HG03064 (cell line): Measurements from ENCODE around the gene VPS35L.
"Not testable (repeated sequence)": the region's sequence is repeated elsewhere in the genome, so short reads cannot be mapped to it uniquely, and the experiment has no call there.

Experiments used
- ATAC-seq: cut with Tn5 transposase; IDR thresholded peaks from one replicate; pipeline ENCODE4 v1.9.1; 2021; ENCODE audit warnings: low read depth; ENCODE audit not compliant: unreplicated experiment

Gene VPS35L

DNA sequence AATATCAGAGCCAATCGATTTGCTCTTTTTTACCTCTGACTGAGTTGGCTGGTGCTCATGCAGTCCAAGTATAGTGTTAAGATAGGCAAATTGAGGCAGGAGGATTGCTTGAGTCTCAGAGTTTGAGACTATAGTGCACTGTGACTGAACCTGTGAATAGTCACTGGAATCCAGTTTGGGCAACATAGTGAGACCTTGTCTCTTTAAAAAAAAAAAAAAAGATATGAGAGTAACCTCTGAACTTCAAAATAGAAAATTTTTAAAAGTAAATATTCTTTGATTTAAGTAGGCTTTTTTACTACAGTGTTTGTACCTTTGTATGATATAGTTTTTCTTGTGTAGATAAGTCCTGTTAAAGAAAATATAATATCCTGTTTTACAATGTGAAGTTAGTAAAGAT is 28.3 kb upstream of the VPS35L start:
- ATAC-seq = no peak

DNA sequence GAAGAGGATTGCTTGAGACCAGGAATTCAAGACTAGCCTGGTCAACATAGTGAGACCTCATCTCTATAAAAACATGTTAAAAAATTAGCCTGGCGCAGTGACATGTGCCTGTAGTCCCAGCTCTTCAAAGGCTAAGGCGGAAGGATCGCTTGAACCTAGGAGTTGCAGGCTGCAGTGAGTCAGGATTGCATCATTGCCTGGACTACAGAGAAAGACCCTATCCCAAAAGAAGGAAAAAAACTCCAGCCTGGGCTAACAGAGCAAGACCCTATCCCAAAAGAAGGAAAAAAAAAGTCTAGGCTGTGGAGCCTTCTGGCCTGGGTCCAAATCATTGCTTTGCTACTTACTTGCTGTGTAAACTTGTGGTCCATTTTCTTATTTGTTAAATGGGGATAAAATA is 26.8 kb upstream of the VPS35L start:
- ATAC-seq = no peak

DNA sequence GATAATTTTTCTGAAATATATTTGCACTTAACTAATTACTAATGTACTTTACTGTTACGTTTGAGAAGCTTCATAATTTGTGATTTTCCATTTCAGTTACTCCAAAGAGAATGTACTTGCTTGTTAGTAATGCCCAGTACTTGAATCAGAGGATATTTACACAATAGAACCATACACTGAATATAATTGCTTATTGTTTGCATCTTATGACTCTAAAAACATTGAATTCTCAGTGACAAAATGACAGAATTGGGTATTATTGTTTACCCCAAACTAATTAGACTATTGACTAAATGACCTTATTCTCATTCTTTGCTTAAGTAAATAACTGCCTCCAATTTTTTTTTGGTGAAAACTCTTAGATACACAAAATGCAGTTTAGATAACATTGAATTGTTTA is 22.9 kb upstream of the VPS35L start:
- no peak for ATAC-seq

DNA sequence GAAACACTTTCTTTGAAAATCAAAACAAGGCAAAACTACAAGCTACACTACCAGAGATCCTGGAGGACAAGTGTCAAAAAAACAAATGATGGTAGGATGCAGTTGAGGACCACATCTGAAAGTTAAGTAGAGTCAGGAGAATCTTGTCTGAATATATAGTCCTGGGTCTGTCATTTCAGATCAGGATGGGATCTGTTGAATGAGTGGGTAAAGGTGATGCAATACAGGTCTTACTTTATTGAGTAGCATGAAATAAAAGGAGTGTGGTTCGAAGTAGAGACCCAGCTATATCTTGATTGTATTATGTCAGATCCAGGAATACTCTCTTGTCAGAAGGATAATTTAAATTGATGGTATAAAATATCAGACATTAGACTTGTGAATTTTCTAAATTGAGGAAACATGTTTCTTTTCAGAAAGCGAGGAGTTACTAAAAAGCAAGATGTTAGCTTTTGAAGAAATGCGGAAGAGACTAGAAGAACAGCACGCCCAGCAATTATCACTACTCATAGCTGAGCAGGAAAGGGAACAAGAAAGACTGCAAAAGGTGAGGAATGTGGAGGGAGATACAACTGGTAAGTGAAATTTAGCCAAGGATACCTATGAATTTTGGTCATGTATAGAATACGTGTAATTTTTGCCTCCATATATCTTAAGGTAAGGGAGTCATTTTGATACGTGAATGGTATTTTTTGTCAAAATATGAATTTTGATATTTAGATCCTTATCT is 15.1 kb upstream of the VPS35L start:
- ATAC-seq = no peak

DNA sequence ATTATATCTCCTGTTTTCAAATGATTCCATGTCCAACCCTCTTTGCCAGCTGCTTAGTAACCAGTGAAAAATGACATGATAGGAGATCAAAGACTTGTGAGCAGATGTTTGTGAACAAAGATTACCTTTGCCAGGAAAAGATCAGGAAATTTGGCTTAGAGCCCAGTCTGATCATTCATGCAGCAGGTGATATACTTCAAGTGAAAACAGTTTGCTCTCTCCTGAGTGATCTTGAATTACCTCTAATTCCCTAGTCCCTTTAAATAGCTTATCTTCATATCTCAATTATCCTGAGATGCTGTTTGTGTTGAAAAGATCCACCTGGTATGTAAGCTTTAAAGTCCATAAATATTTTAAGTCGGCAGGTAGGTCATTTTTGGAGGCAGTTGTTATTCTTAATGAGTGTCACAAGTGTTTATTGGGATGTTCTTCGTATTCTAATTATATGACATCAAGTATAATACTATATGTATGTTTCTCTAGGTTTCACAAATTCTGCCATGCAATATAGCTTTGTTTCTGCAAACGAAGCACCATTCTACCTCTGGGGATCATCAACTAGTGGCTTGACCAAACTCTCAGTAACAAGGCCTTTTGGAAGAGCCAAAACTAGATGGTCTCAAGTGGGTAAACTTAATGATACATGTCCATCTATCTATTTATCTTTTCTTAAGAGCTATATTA is 13.2 kb upstream of the VPS35L start:
- ATAC-seq = no peak

DNA sequence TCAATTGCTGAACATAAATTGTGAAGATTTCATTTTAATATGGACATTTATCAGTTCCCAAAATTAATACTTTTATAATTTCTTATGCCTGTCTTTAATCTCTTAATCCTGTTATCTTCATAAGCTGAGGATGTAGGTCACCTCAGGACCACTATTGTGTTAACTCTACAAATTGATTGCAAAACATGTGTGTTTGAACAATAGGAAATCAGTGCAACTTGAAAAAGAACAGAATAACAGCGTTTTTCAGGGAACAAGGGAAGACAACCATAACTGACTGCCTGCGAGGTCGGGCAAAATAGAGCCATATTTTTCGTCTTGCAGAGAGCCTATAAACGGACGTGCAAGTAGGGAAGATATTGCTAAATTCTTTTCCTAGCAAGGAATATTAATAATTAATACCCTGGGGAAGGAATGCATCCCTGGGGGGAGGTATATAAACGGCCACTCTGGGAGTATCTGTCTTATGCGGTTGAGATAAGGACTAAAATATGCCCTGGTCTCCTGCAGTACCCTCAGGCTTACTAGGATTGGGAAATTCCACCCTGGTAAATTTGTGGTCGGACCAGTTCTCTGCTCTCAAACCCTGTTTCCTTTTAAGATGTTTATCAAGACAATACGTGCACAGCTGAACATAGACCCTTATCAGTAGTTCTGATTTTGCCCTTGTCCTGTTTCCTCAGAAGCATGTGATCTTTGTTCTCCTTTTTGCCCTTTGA is 12.1 kb upstream of the VPS35L start:
- not testable (repeated sequence) for ATAC-seq

DNA sequence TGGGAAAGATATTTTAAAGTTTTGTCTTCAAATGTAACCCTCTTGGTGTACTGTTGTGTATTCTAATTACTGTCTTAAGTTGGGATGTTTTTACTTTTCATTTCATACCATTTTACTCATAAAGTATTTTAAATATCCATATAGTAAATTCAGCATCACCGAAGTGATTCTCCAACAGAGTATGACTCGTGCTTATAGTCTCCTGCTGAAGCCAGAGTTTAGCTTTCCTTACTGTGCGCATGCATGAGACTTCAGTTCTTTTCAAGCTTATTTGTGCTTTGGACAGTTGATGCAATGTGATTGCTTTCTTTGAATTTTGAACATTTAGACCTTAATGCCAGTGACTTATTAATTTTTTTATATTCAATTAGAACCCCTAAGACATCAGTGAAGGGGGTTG is 7.4 kb upstream of the VPS35L start:
- ATAC-seq = no peak

DNA sequence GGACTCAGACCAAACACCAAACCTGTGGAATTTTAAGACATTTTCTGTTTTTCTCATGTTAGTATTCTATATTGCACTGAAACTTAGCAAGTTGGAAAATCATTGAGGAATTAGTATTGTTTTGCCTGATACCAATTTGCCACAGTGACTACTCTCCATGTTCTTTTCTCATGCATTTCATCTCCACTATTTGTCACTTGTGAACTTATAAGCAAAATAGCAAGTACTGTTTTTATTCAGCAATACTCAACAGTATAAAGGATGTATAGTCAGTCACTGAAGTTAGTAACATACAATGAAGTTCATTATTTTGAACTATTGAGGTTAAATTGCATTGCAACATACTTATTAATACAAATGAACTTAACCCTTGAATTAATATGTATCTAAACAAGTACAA is 5.8 kb upstream of the VPS35L start:
- no peak for ATAC-seq

DNA sequence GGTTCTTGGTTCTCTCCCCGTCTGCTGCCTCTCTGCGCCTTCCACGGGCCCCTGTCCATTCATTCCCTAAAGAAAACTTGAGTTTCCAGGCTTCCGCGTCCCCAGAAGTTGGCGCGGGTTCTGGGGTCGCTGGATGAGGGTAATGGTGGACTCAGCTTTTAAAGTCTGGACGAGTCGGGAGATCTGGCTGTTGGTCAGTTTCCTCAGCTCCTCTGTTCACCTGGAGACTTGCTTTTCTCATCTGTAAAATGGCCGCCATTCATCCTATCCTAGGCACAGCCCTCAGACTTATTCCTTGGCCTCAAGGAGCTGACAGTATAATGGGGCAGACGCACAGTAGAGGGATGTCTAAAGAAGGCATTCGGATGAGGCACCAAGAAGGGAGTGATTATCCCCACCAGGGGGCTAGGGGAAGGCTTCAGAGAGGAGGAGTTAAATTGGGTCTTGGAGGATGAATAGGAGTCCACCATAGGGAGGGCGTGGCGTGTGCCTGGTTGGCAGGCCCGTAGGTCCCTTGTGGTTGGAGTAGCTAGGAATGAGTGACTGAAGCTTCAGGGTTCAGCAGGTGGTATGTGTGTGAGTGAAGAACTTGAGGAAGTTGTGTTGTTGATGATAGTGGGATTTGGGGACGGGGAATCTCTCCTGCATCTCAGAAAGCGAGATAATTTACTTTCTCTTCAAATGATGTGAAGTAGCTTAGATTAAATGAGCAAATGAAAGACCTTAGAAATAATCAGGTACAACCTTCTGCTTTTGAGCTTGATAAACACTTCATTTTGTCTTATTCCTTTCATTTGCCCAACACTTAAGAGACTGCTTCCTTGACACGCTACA is 652 bp downstream of the VPS35L start:
- ATAC-seq = no peak

DNA sequence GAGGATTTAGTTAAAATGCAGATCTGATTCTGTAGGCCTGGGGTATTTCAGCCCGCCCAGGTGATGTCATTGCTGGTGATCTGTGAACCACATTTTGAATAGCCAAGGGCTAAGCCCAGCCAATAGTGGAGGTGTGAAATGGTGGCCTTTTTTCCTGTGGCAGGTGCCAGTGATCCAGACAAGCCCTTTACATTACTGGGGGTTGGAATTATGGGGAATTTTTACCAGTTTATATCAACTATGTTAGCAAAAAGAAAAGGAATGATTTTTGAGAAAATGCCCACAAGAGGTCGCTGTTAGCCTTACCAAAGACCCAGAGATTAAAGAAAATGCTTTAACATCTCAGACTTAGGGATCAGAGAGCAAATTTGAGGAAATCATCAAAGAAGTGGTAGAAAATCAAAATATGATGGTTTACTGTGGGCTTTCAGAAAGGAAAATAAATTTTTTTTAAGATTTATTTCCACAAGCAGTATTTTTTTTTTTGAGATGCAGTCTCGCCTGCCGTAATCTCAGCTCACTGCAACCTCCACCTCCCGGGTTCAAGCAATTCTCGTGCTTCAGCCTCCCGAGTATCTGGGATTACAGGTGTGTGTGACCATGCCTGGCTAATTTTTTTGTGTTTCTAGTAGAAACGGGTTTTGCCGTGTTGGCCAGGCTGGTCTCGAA is 3.9 kb downstream of the VPS35L start:
- ATAC-seq = no peak

DNA sequence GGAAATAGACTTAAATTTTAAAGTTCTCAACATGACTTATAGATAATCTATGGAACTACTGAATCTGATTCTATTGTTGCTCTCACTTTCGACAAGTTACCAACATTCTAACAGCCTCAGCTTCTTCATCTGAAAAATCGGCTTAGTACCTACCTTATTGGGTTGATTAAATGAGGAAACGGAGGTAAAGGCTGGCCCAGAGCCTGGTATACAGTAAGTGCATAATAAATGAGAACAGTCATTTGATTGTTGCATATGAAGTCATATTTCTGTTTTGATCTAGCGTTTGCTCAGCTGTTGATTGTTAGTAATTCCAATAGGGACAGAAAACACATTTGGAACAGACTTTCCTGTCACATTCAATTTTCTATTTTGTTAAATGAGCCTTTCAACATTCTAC is 4.6 kb downstream of the VPS35L start:
- no peak for ATAC-seq

DNA sequence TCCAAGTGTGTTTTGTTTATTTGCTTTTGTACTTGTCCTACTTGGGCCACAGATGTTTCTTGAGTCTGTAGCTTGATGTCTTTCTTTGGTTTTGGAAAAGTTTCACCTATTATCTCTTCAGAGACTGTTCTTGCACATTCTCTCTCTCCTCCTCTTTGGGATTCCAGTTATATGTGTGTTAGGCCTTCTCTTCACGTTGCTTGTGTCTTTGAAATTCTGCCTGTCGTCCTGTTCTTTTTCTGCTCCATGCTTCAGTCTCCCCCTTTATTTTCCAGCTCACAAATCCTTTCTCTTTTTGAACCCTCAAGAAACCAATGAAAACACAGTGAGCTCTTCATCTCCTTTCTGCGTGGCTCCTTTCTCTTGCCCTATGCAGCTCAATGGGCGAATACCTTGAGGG is 7.9 kb downstream of the VPS35L start:
- no peak for ATAC-seq

DNA sequence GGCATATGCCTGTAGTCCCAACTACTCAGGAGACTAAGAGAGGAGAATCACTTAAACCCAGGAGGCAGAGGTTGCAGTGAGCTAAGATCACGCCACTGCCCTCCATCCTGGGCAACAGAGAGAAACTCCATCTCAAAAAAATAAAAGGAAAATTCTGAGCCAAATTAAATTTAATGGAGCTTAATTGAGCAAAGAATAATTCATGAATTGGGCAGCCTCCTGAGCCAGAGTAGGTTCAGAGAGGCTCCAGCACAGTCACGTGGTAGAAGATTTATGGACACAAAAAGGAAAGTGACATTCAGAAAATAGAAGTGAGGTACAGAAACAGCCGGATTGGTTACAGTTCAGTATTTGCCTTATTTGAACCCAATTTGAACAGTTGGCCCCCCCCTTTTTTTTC is 10.9 kb downstream of the VPS35L start:
- ATAC-seq = no peak

DNA sequence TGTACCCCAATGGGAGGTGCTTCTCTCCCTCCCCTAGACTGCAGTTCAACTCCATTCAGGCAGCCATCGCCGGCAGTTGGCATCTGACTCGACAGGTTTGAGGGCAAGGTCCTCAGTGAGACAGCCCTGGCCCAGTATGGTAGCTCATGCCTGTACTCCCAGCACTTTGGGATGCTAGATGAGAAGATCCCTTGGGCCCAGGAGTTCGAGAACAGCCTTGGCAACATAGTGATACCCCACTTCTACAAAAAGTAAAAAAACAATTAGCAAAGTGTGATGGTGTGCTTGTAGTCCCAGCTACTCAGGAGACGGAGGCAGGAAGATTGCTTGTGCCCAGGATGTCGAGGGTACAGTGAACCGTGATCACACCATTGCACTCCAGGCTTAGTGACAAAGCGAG is 12.1 kb downstream of the VPS35L start:
- no peak for ATAC-seq

DNA sequence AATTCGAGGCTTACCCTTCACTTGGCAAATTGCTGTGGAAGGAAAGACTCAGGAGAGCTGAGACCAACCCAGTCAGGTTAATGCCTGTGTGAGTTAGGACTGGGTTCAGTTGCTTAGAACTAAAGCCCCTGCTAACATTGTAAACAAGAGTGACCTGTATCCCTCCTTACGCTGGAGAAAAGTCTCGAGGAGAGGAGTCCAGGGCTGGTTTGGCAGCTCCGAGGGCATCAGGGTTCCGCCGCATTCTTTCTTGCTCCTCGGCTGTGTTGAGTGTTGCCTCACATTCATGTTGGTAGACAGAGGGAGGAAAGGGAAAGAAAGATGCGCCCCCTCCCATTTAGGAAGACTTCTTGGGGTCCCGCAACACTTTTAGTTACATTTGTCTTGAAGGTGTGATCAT is 18.5 kb downstream of the VPS35L start:
- ATAC-seq = no peak

DNA sequence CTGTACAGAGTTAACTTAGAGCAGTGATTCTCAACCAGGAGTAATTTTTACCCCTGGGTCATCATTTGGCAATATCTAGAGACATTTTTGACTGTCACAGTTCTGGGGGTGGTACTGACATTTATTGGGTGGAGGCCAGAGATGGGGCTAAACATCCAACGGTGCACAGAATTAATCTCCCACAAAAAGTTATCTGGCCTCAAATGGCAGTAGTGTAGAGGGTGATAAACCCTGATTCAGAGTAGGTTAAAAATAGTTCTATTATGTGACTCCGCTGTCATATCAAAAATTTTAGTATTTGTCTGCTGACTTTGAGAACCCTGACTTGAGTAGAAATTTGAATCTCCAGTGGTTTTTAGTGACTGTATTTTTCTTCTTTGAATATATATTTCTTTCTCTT is 19.1 kb downstream of the VPS35L start:
- no peak for ATAC-seq

DNA sequence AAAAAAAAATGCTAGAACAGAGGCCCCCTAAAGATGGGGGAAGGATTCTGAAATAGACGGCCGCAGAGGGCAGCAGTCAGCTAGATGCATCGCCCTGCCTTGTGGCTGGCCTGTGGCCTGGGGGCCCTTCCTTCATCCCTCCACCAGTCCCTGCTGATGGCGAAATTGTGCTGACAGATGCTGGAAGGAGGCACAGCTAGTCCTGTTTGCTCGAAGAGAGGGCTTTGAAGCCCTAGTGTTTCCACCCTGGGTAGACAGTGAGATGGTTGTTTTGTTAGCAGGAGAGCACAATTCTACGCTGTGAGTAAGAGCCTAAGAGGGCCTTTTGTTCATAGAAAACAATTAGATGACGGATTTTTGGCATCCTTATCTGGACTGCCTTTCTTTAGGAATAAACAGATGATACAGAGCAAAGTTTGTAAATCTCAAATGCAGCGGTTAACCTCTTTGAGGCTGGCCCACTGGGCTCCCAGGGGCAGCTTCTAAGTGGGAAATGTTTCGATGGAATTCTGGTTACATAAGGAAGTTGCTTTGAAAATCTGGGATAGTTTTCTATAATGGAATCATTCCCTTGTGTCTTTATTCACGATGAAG is 23.0 kb downstream of the VPS35L start:
- ATAC-seq = no peak

DNA sequence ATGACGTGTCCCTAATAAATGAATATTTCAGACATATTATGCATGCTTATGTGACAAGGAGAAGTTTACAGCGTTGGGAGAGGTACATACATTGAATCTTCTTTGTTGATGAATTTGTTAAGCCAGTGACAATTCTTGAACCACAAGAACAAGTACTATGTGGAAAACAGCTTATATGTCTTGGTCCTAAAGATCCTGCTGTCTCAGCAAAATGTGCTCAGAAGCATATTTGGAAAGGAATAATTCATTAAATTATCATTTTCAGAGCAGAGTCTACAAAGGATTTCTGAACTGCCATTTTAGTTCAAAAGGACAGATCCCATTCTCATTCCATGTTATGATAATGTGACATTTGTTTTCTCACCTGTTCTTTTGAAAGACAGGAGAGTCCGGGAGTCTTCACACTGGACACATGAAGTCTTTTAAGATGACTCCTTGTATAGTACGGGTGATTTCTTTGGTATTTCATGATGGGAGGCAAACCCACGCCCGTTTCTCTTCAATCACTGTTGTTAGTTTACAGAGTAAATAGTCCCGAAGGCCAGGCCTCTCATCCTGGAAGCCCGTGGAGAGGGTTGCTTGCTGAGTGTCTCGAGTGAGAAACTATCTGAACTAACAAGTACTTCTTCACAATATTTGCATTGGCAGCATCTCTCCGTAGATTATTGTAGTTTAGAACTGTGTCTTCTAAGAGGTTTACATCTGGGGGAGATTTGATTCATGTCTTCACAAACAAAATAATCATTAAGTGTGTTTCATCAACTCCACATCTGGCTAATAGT is 26.7 kb downstream of the VPS35L start:
- no peak for ATAC-seq

DNA sequence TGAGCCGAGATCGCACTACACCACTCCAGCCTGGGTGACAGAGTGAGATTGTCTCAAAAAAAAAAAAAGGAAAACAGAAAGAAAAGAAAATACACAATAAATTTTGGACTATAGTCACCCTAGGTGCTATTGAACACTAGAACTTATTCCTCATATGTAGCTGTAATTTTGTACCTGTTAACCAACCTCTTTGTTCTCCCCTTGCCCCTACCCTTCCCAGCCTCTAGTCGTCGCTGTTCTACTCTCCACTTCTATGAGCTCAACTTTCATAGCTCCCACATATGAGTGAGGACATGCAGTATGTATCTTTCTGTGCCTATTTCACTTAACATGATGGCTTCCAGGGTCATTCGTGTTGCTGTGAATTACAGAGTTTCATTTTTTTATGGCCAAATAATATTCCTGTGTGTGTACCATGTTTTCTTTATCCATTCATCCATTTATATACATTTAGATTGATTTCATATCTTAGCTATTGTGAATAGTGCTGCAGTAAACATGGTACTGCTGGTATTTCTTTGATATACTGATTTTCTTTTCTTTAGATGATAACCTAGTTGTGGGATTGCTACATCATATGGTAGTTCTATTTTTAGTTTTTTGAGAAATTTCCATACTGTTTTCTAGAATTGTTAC is 28.3 kb downstream of the VPS35L start:
- ATAC-seq = no peak
